ENCODE data around the gene CAPN11. TPM values are rescaled to one million over a fixed set of nuclear protein-coding genes. Genes with fewer than 3 reads are reported as not detected.
A peak's percentile ranks its signal among the peaks of the same experiment; 100 is the strongest.

Gene CAPN11
- total and polyA plus RNA-seq, 4 donors, result 0.08 to 0.19 (median 0.09) TPM; not detected in 1

DNA sequence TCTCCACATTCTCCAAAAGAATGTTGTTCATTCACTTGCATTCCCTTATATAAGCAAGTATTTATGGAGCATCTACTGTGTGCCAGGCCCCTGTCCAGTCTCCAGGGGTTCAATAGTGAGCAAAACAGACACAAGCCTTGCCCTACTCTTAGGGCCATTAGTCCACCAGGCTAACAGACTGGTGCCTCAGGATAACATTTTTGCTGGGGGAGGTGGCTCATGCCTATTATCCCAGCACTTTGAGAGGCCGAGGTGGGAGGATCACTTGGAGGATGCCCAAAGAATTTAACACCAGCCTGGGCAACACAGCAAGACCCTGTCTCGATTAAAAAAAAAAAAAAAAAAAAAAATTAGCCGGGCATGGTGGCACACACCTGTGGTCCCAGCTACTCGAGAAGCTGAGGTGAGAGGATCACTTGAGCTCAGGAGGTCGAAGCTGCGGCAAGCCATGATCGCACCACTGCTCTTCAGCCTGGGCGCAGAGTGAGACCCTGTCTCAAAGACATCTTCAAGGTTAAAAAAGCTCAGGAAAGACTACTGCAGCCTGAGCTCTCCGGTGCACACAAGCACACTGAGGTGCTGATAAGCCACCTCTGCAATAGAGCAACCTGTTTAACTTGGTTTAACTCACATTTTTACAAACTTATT, 19.9 kb downstream of the CAPN11 start:
- DNase-seq (ENCODE audit: low spot score), result no peak
- no peak for TF ChIP-seq SP1 (IDR thresholded peaks at IDR 0.05)
- TF ChIP-seq EGR1 (IDR thresholded peaks at IDR 0.05; ENCODE audit: low read depth in 2 of 2), result no peak
- TF ChIP-seq, protein P1, sequence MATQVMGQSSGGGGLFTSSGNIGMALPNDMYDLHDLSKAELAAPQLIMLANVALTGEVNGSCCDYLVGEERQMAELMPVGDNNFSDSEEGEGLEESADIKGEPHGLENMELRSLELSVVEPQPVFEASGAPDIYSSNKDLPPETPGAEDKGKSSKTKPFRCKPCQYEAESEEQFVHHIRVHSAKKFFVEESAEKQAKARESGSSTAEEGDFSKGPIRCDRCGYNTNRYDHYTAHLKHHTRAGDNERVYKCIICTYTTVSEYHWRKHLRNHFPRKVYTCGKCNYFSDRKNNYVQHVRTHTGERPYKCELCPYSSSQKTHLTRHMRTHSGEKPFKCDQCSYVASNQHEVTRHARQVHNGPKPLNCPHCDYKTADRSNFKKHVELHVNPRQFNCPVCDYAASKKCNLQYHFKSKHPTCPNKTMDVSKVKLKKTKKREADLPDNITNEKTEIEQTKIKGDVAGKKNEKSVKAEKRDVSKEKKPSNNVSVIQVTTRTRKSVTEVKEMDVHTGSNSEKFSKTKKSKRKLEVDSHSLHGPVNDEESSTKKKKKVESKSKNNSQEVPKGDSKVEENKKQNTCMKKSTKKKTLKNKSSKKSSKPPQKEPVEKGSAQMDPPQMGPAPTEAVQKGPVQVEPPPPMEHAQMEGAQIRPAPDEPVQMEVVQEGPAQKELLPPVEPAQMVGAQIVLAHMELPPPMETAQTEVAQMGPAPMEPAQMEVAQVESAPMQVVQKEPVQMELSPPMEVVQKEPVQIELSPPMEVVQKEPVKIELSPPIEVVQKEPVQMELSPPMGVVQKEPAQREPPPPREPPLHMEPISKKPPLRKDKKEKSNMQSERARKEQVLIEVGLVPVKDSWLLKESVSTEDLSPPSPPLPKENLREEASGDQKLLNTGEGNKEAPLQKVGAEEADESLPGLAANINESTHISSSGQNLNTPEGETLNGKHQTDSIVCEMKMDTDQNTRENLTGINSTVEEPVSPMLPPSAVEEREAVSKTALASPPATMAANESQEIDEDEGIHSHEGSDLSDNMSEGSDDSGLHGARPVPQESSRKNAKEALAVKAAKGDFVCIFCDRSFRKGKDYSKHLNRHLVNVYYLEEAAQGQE (IDR thresholded peaks at IDR 0.05), result no peak
- TF ChIP-seq, protein P2, sequence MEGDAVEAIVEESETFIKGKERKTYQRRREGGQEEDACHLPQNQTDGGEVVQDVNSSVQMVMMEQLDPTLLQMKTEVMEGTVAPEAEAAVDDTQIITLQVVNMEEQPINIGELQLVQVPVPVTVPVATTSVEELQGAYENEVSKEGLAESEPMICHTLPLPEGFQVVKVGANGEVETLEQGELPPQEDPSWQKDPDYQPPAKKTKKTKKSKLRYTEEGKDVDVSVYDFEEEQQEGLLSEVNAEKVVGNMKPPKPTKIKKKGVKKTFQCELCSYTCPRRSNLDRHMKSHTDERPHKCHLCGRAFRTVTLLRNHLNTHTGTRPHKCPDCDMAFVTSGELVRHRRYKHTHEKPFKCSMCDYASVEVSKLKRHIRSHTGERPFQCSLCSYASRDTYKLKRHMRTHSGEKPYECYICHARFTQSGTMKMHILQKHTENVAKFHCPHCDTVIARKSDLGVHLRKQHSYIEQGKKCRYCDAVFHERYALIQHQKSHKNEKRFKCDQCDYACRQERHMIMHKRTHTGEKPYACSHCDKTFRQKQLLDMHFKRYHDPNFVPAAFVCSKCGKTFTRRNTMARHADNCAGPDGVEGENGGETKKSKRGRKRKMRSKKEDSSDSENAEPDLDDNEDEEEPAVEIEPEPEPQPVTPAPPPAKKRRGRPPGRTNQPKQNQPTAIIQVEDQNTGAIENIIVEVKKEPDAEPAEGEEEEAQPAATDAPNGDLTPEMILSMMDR (IDR thresholded peaks at IDR 0.05; ENCODE audit: low read depth, low read length, missing input control), result no peak
- no peak for TF ChIP-seq JUND (IDR thresholded peaks at IDR 0.05)
- no peak for TF ChIP-seq HNF4G (IDR thresholded peaks at IDR 0.05)
- TF ChIP-seq, protein P3, sequence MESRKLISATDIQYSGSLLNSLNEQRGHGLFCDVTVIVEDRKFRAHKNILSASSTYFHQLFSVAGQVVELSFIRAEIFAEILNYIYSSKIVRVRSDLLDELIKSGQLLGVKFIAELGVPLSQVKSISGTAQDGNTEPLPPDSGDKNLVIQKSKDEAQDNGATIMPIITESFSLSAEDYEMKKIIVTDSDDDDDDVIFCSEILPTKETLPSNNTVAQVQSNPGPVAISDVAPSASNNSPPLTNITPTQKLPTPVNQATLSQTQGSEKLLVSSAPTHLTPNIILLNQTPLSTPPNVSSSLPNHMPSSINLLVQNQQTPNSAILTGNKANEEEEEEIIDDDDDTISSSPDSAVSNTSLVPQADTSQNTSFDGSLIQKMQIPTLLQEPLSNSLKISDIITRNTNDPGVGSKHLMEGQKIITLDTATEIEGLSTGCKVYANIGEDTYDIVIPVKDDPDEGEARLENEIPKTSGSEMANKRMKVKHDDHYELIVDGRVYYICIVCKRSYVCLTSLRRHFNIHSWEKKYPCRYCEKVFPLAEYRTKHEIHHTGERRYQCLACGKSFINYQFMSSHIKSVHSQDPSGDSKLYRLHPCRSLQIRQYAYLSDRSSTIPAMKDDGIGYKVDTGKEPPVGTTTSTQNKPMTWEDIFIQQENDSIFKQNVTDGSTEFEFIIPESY (IDR thresholded peaks at IDR 0.05), result no peak
- no peak for TF ChIP-seq YY1 (IDR thresholded peaks at IDR 0.05)
- no peak for TF ChIP-seq GABPA (IDR thresholded peaks at IDR 0.05 in 1 of 2, conservative IDR thresholded peaks at IDR 0.05 in 1 of 2)
- TF ChIP-seq HNF4A (conservative IDR thresholded peaks at IDR 0.05), result no peak
- TF ChIP-seq FOXA2 (IDR thresholded peaks at IDR 0.05), result no peak
- TF ChIP-seq NR2F2 (IDR thresholded peaks at IDR 0.05), result no peak
- TF ChIP-seq RAD21 (IDR thresholded peaks at IDR 0.05), result no peak
- TF ChIP-seq TAF1 (conservative IDR thresholded peaks at IDR 0.05), result no peak
- TF ChIP-seq RXRA (IDR thresholded peaks at IDR 0.05), result no peak
- TF ChIP-seq, protein P4, sequence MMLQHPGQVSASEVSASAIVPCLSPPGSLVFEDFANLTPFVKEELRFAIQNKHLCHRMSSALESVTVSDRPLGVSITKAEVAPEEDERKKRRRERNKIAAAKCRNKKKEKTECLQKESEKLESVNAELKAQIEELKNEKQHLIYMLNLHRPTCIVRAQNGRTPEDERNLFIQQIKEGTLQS (IDR thresholded peaks at IDR 0.05), result no peak
- TF ChIP-seq FOXA1 (IDR thresholded peaks at IDR 0.05), result no peak
- Histone ChIP-seq H3K4me3 (ENCODE audit: low read depth in 1 of 3, low read length in 3 of 3) (no peak overlapping the region), H3K9ac (ENCODE audit: low read depth in 1 of 2, low read length in 2 of 2) (no peak overlapping the region), H3K36me3 (ENCODE audit: control insufficient read depth in 4 of 4, insufficient read depth in 3 of 4, low read depth in 1 of 4, low read length in 3 of 4) (no peaks in the 10 kb centered on the region), H3K27ac (ENCODE audit: low read depth in 1 of 2, low read length in 2 of 2) (peak overlapping the region in 1 of 2 donors; percentile 37), H3K4me1 (ENCODE audit: control insufficient read depth in 4 of 4, insufficient read depth in 4 of 4, low read length in 3 of 4) (peaks cover 0 to 6% (median 0%) of the 10 kb centered on the region in 4 donors), H3K9me3 (ENCODE audit: control insufficient read depth in 4 of 4, low read length in 3 of 4) (no peaks in the 10 kb centered on the region), H3K27me3 (ENCODE audit: control insufficient read depth in 4 of 4, insufficient read depth in 4 of 4, low read length in 3 of 4) (no peaks in the 10 kb centered on the region)
- 91% methylated on average over 9 of the region's 9 CpGs for WGBS

Data from liver (tissue), 9 donors.